Measurements from ENCODE around the gene HOXA9. TPM values are rescaled to one million over a fixed set of nuclear protein-coding genes. Genes with fewer than 3 reads are reported as not detected.

The HOXA9 gene
- total RNA-seq, 1 donor from 2014 or later = not detected

DNA sequence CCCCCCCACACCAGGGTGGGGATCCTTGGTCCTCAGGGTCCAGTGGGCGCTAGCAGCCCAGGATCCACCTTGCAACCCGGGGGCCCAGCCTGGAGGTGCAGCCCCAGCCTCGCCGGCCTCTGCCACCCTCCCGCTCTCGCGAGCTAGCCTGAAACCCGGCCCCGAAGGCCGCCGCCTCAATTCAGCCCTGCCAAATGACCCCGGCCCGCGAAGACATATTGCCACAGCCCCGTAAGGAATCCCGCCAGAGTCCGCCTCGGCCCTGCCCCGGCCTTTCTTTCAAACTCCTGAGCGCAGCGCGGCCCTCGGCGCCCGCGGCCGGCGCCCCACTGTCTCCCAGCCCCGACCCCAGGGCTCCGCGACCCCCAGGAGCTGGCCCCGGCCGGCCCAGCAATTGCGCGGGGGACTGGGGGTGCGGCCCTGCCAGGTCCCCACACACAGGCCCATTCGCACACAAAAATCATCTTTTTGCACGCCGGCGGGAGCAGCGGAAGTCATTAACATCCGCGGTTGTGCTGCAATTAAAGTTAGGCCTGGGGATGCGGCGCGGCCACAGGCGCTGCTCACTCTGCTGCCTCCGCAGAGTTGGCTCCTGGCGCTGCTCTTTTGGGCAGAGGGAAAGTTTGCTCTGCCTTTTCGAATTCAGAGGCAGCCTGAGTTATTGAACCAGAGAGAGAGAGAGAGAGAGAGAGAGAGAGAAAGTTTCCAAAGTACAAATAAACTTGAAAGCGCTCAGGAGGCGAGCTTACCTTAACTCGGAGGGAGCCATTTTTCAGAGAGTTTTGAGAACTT, 25.8 kb downstream of the HOXA9 start:
- intact Hi-C loops (cut with DNase I) = loop anchor here (5.0 kb wide), 1 partner anchor 1282 kb away; no protein-coding TSS in a partner anchor
- no peaks in the 10 kb centered on the region for H3K27me3 ChIP-seq

DNA sequence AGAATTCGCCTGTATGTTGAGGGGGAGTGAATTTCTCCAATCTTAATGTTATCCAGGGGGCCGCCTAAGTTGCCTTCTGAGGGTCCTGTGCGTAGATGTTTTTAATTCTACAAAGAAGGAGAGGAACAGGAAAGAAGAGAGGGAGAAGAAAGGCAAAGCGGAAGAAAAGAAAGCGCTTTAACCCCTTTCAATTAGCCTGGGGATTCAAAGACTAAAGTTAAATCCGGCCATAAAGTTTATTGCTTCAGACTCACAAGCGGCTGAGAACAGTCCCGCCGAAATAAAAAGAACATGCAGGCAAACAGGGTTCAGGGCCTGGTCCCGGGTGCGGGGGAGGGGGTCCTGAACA, 26.4 kb downstream of the HOXA9 start:
- Histone ChIP-seq H3K4me1 (peaks cover 0 to 8% of the 10 kb centered on the region in 2 donors), H3K4me3 (peak overlapping the region; percentile 25 to 53), H3K36me3 (peaks cover 0 to under 1% of the 10 kb centered on the region in 2 donors), H3K9me3 (no peaks in the 10 kb centered on the region), H3K27me3 (no peaks in the 10 kb centered on the region), H3K27ac (peak overlapping the region; percentile 44 to 74)
- TF ChIP-seq, protein P1, sequence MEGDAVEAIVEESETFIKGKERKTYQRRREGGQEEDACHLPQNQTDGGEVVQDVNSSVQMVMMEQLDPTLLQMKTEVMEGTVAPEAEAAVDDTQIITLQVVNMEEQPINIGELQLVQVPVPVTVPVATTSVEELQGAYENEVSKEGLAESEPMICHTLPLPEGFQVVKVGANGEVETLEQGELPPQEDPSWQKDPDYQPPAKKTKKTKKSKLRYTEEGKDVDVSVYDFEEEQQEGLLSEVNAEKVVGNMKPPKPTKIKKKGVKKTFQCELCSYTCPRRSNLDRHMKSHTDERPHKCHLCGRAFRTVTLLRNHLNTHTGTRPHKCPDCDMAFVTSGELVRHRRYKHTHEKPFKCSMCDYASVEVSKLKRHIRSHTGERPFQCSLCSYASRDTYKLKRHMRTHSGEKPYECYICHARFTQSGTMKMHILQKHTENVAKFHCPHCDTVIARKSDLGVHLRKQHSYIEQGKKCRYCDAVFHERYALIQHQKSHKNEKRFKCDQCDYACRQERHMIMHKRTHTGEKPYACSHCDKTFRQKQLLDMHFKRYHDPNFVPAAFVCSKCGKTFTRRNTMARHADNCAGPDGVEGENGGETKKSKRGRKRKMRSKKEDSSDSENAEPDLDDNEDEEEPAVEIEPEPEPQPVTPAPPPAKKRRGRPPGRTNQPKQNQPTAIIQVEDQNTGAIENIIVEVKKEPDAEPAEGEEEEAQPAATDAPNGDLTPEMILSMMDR (IDR thresholded peaks at IDR 0.05) = no peak
- intact Hi-C loops (cut with DNase I) = no loop called here
- DNase-seq (ENCODE audit: low spot score in 2 of 2) = no peak

More for the DNA sequence above, 25.8 kb downstream of the HOXA9 start:
- no peak for DNase-seq (ENCODE audit: low spot score in 2 of 2)
- TF ChIP-seq, protein P1 (IDR thresholded peaks at IDR 0.05) = no peak
- Histone ChIP-seq H3K4me1 (peaks cover 0 to 8% of the 10 kb centered on the region in 2 donors), H3K9me3 (no peaks in the 10 kb centered on the region), H3K27ac (peak overlapping the region; percentile 44 to 74), H3K4me3 (peak overlapping the region; percentile 25 to 53), H3K36me3 (peaks cover 0 to 7% of the 10 kb centered on the region in 2 donors)

GRCh38 chr7:27138472-27138871, 26.9 kb downstream of the HOXA9 start:
- Histone ChIP-seq H3K4me1 (peaks cover 0 to 8% of the 10 kb centered on the region in 2 donors), H3K9me3 (no peaks in the 10 kb centered on the region), H3K36me3 (no peaks in the 10 kb centered on the region), H3K4me3 (peak overlapping the region in 1 of 2 donors; percentile 53), H3K27ac (peak overlapping the region; percentile 44 to 74), H3K27me3 (no peaks in the 10 kb centered on the region)
- TF ChIP-seq, protein P1 (IDR thresholded peaks at IDR 0.05) = no peak
- DNase-seq (ENCODE audit: low spot score in 2 of 2) = no peak
- intact Hi-C loops (cut with DNase I) = no loop called here

DNA sequence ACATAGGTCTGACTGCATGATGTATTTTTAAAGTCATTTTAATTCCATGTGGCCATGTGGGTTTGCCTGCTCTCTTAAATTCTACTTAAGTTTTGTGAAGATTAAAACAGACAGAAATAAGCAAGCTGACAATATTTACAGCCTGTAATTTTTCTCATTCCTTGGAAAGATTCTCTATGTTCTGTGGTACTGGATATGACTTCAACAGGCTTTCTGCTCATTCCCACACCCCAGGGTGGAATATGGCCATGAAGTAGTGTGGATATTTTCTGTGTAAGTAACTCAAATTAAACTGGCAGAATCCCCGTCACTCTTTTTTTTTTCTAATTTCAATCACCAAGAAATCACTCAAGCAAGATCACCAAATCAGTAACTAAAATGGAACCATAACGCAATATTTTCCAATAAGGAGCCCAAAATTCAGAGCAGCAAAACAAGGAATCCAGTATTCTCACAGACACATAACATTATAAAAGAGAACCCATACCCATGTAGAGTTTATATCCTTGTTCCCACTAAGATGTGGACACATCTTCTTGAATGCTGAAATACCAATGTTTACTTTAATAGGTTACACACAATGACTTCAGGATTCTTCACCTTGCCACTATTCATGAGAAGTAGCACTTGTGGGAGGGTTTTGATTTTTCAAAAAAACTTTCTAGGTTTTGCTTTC, 27.6 kb downstream of the HOXA9 start:
- Histone ChIP-seq H3K27ac (peak overlapping the region; percentile 44 to 74), H3K4me1 (peaks cover 0 to 6% of the 10 kb centered on the region in 2 donors), H3K27me3 (no peaks in the 10 kb centered on the region), H3K9me3 (no peaks in the 10 kb centered on the region), H3K36me3 (no peaks in the 10 kb centered on the region), H3K4me3 (no peak overlapping the region)
- no peak for DNase-seq (ENCODE audit: low spot score in 2 of 2)
- TF ChIP-seq, protein P1 (IDR thresholded peaks at IDR 0.05) = no peak
- intact Hi-C loops (cut with DNase I) = no loop called here

GRCh38 chr7:27134392-27134791, 30.9 kb downstream of the HOXA9 start:
- TF ChIP-seq, protein P1 (IDR thresholded peaks at IDR 0.05) = no peak
- Histone ChIP-seq H3K36me3 (no peaks in the 10 kb centered on the region), H3K4me3 (no peak overlapping the region), H3K27ac (peak overlapping the region in 1 of 2 donors; percentile 21), H3K4me1 (peaks cover 0 to 6% of the 10 kb centered on the region in 2 donors), H3K9me3 (no peaks in the 10 kb centered on the region), H3K27me3 (no peaks in the 10 kb centered on the region)
- DNase-seq (ENCODE audit: low spot score in 2 of 2) = no peak
- intact Hi-C loops (cut with DNase I) = loop anchor here (5.0 kb wide), 1 partner anchor 102 kb away; no protein-coding TSS in a partner anchor
